ENCODE measurements around the gene SLC30A9. TPM values are rescaled to one million over a fixed set of nuclear protein-coding genes. Genes with fewer than 3 reads are reported as not detected.

The SLC30A9 gene
- total RNA-seq, 4 donors from 2014 or later: 32.4 to 45.4 (median 34.7) TPM

DNA sequence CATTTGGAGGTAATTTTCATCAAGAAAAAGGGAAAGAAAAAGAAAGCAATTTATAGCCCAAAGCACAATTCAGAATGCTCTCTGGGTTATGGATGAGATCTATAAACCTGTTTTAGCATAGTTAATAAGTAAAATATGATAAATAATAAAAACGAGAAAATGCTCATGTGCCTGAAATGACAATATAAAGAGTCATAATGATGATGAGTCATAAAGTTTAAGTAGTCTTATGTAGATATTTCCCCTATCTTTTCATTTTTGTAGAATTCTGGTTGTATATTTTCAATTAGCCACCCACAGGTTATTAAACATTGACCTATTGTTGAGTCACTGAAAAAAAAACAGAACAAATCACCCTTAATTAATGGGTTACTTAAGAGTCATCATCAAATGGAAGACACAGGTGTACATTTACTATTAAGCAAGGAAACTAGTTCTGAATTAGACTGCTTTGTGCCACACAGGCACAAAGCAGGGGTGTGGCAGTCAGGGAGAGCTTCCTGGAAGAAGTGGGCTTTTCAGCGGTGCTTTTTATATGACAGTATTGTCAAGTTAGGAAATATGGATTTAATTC is 132.8 kb downstream of the SLC30A9 start:
- intact Hi-C loops (cut with DNase I): no loop called here
- Histone ChIP-seq H3K4me1 (no peaks in the 10 kb centered on the region), H3K36me3 (no peaks in the 10 kb centered on the region), H3K27me3 (no peaks in the 10 kb centered on the region), H3K4me3 (no peak overlapping the region), H3K9me3 (no peaks in the 10 kb centered on the region), H3K27ac (replicated peaks in 1 of 4) (no peak overlapping the region)
- TF ChIP-seq POLR2AphosphoS5 (IDR thresholded peaks at IDR 0.05) (no peak), EP300 (IDR thresholded peaks at IDR 0.05) (no peak), POLR2A (IDR thresholded peaks at IDR 0.05; ENCODE audit: low read depth) (no peak)
- TF ChIP-seq, protein P1, sequence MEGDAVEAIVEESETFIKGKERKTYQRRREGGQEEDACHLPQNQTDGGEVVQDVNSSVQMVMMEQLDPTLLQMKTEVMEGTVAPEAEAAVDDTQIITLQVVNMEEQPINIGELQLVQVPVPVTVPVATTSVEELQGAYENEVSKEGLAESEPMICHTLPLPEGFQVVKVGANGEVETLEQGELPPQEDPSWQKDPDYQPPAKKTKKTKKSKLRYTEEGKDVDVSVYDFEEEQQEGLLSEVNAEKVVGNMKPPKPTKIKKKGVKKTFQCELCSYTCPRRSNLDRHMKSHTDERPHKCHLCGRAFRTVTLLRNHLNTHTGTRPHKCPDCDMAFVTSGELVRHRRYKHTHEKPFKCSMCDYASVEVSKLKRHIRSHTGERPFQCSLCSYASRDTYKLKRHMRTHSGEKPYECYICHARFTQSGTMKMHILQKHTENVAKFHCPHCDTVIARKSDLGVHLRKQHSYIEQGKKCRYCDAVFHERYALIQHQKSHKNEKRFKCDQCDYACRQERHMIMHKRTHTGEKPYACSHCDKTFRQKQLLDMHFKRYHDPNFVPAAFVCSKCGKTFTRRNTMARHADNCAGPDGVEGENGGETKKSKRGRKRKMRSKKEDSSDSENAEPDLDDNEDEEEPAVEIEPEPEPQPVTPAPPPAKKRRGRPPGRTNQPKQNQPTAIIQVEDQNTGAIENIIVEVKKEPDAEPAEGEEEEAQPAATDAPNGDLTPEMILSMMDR (IDR thresholded peaks at IDR 0.05): no peak
- 89% methylated on average over 2 of the region's 2 CpGs for WGBS
- no peak for DNase-seq (ENCODE audit: extremely low spot score)

DNA sequence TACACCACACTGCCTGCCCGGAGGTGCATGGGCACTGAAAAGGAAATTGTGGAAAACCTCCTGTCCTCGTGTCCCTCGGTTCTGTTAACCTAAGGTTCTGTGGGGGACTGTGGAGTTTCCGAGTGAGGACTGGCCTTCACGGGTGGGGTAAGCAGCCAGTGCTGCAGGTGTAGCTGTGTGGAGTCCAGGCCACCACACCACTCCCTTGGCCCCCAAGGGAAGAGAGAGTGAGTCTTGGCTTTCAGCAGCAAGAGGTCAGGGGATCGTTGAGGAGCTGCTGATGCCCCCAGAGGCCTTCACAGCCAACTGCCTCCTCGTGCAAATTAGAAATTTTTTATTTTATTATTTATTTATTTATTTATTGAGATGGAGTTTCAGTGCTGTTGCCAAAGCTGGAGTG is 141.8 kb downstream of the SLC30A9 start:
- Histone ChIP-seq H3K27ac (replicated peaks in 1 of 4) (no peak overlapping the region), H3K4me3 (no peak overlapping the region), H3K4me1 (no peaks in the 10 kb centered on the region), H3K36me3 (no peaks in the 10 kb centered on the region), H3K27me3 (no peaks in the 10 kb centered on the region), H3K9me3 (no peaks in the 10 kb centered on the region)
- no peak for DNase-seq (ENCODE audit: extremely low spot score)
- 85% methylated on average over 7 of the region's 7 CpGs for WGBS
- intact Hi-C loops (cut with DNase I): no loop called here
- TF ChIP-seq POLR2AphosphoS5 (IDR thresholded peaks at IDR 0.05) (no peak), EP300 (IDR thresholded peaks at IDR 0.05) (no peak), POLR2A (IDR thresholded peaks at IDR 0.05; ENCODE audit: low read depth) (no peak)
- TF ChIP-seq, protein P1 (IDR thresholded peaks at IDR 0.05): no peak

DNA sequence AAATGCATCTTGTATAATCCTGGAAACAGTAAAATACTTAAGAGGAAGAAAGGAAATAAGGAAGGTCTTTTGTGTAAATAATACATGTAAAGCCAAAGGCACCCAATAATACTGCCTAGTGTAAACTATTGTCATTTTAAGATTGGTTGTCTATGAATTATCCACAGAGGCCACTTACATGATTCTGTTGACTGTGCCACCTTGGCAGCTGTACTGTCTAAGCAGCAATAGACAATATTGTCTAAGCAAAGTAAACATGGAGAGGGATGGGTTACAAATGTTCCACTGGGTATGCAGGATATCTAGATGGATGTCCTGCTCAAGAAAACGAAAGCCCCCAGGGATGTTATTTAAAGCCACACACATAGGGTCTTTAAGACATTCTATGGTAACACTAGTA is 142.7 kb downstream of the SLC30A9 start:
- Histone ChIP-seq H3K27ac (replicated peaks in 1 of 4) (no peak overlapping the region), H3K36me3 (no peaks in the 10 kb centered on the region), H3K27me3 (no peaks in the 10 kb centered on the region), H3K9me3 (no peaks in the 10 kb centered on the region), H3K4me1 (no peaks in the 10 kb centered on the region), H3K4me3 (no peak overlapping the region)
- WGBS: 18% methylated on average over 1 of the region's 1 CpG
- DNase-seq (ENCODE audit: extremely low spot score): no peak
- TF ChIP-seq EP300 (IDR thresholded peaks at IDR 0.05) (no peak), POLR2AphosphoS5 (IDR thresholded peaks at IDR 0.05) (no peak), POLR2A (IDR thresholded peaks at IDR 0.05; ENCODE audit: low read depth) (no peak)
- TF ChIP-seq, protein P1 (IDR thresholded peaks at IDR 0.05): no peak
- intact Hi-C loops (cut with DNase I): no loop called here

DNA sequence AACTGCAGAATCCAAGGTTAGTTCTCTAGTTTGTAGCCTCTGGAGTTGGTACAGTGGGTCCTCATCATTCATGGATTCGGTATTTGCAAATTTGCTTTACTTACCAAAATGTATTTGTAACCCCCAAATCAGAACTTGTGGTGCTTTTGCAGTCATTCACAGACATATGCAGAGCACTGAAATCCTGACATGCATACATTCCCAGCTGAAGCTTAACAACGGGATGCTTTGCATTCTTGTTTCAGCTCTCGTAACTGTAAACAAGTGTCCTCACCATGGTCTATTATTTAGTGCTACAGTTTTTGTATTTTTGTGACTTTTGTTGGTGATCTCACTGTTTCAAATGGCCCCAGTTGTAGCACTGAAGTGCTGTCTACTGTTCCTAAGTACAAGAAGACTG is 146.0 kb downstream of the SLC30A9 start:
- Histone ChIP-seq H3K4me1 (no peaks in the 10 kb centered on the region), H3K4me3 (no peak overlapping the region), H3K9me3 (no peaks in the 10 kb centered on the region), H3K27me3 (peaks cover 0 to 11% (median 0%) of the 10 kb centered on the region in 4 donors), H3K27ac (replicated peaks in 1 of 4) (no peak overlapping the region), H3K36me3 (no peaks in the 10 kb centered on the region)
- WGBS: 67% methylated on average over 3 of the region's 3 CpGs
- TF ChIP-seq POLR2AphosphoS5 (IDR thresholded peaks at IDR 0.05) (no peak), POLR2A (IDR thresholded peaks at IDR 0.05; ENCODE audit: low read depth) (no peak), EP300 (IDR thresholded peaks at IDR 0.05) (no peak)
- TF ChIP-seq, protein P1 (IDR thresholded peaks at IDR 0.05): no peak
- DNase-seq (ENCODE audit: extremely low spot score): no peak
- intact Hi-C loops (cut with DNase I): no loop called here

Other genes with a start within 250 kb of the SLC30A9 start
- gene PHOX2B, start 241.8 kb upstream of the SLC30A9 start, total RNA-seq: 1 to 10 TPM in 1 of 4 donors, under 1 TPM in 2, not detected in 1; 0.19 to 3.0 (median 0.66) TPM
- 10 to 100 TPM; 15.4 to 34.8 (median 26.3) TPM for gene TMEM33, start 55.1 kb upstream of the SLC30A9 start, total RNA-seq
- gene DCAF4L1, start 8.8 kb upstream of the SLC30A9 start, total RNA-seq: under 1 TPM; under 0.01 to 0.29 (median 0.18) TPM
- gene BEND4, start 162.1 kb downstream of the SLC30A9 start, total RNA-seq: under 1 TPM in 2 of 4 donors, not detected in 2; under 0.01 TPM

Measured in esophagus muscularis mucosa (tissue), 4 donors.